Coronary artery (tissue), 2 donors: ENCODE data around the gene RNF157.

Experiments
- DNase-seq: peaks from one replicate; pipeline ENCODE4 v3.0.0-alpha.2; 2017; ENCODE audit warnings: low spot score
- H3K27ac ChIP-seq, 2 donors: fragments of 200-600 bp; sonication (generic); one replicate each; pipeline ENCODE4 v1.5.1; 2016 to 2019
- H3K4me3 ChIP-seq: fragments of 200-600 bp; sonication (generic); 2 replicates; pipeline ENCODE4 v1.5.1; 2016; ENCODE audit warnings: mild to moderate bottlenecking, moderate library complexity
- CTCF ChIP-seq: fragments of 200-600 bp; sonication (generic); IDR thresholded peaks from one replicate; pipeline ENCODE4 v1.5.1; 2019; ENCODE audit warnings: antibody characterized with exemption

The RNF157 gene

GRCh38 chr17:76106703-76107102 is 133.6 kb downstream of the RNF157 start:
- H3K4me3 ChIP-seq, result no peak overlapping the region
- H3K27ac ChIP-seq, result no peak overlapping the region
- DNase-seq, result no peak
- TF ChIP-seq CTCF, result no peak

GRCh38 chr17:76104896-76105231 is 135.4 kb downstream of the RNF157 start:
- Histone ChIP-seq H3K4me3 (no peak overlapping the region), H3K27ac (no peak overlapping the region)
- TF ChIP-seq CTCF, result no peak
- DNase-seq, result no peak

GRCh38 chr17:76104140-76104895 is 136.0 kb downstream of the RNF157 start:
- Histone ChIP-seq H3K4me3 (peak overlapping the region; percentile 95), H3K27ac (peak overlapping the region; percentile 70 to 76)
- no peak for TF ChIP-seq CTCF
- DNase-seq, result no peak

DNA sequence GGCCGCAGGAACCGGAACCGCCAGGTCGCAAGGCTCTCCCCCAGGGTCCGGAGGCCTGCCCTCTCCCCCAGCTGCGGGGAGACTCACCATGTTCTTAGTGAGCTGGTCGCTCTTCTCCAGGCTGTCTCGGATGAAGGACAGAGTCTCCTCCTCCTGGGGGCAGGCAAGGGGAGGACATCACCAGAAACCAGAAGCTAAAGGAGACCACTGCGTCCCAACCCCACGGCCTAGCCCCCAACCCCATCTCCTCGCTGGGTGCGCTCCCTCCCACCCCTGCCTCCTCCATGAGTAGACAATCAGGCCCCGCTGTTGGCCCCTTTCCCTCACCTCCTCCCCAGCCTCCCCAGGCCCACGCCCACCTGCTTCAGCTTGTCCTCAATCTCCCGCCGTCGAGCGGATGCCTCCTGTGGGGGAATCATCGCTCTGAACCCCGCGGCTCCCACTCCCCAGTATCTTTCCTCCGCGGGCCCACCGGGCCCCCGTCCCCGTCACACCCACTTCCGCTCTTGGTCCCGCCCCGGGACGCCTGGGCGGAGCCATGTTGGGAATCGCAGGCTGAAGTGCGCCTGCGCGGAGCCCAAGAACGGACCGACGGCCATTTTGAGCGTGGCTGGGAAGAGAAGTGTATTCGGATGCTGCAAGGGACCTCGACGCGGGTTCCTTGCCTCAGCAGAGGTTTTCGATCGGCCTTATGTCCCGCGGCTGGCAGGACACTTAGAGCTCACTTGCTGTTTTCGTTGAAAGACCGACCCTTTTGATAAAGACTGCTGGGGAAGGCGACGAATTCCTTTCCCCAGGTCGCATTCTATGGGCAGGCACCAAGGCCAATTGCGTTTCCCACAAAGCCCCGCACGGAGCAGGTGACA is 136.8 kb downstream of the RNF157 start, which contains the start of gene EXOC7:
Gene EXOC7, minus strand, starts transcription at position 514 of the 866 bp plus-strand sequence. Its CDS starts 95 bp downstream, at position 419.
- H3K27ac ChIP-seq, result peak within 1 kb of the TSS; percentile 70 to 76
- H3K4me3 ChIP-seq, result peak within 1 kb of the TSS; percentile 95
- no peak for TF ChIP-seq CTCF
- peak; percentile 93 for DNase-seq

DNA sequence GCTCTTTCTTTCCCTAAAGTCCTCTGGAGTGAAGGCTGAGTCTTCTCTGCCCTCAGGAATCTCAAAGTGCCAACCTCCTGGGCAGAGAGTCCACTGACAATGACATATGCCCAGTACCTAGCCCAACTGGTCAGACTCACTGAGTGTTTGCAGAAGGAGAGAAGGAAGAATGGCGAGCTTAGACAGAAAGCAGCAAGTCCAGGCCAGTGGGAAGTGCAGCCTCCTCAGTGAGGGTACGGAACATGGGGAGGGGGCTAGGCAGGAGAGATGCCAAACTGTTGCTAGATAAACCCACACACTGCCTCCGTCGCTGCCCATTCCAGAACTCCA is 137.4 kb downstream of the RNF157 start:
- no peak for DNase-seq
- TF ChIP-seq CTCF, result no peak
- Histone ChIP-seq H3K4me3 (peak overlapping the region; percentile 95), H3K27ac (peak overlapping the region; percentile 70 to 76)

GRCh38 chr17:76097716-76098295 is 142.5 kb downstream of the RNF157 start:
- TF ChIP-seq CTCF, result no peak
- no peak for DNase-seq
- H3K4me3 ChIP-seq, result no peak overlapping the region
- H3K27ac ChIP-seq, result no peak overlapping the region
